ENCODE data around the gene SMIM12.
"Not testable (repeated sequence)": the region's sequence is repeated elsewhere in the genome, so short reads cannot be mapped to it uniquely, and the experiment has no call there.

Gene SMIM12

DNA sequence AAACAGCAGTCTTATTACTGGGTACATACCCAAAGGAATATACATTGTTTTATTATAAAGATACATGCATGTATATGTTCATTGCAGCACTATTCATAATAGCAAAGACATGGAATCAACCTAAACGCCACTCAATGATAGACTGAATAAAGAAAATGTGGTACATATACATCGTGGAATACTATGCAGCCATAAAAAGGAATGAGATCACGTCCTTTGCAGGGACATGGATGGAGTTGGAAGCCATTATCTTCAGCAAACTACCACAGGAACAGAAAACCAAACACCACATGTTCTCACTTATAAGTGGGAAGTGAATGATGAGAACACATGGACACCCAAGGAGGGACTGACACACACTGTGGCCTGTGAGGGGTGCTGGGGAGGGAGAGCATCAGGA lies 48.8 kb downstream of the SMIM12 start:
- H3K9ac ChIP-seq (ENCODE audit: low read depth in 1 of 2, low read length in 2 of 2); H3K27me3 ChIP-seq (ENCODE audit: control insufficient read depth in 1 of 2, insufficient read depth in 2 of 2, low read length in 2 of 2): not testable (repeated sequence)

DNA sequence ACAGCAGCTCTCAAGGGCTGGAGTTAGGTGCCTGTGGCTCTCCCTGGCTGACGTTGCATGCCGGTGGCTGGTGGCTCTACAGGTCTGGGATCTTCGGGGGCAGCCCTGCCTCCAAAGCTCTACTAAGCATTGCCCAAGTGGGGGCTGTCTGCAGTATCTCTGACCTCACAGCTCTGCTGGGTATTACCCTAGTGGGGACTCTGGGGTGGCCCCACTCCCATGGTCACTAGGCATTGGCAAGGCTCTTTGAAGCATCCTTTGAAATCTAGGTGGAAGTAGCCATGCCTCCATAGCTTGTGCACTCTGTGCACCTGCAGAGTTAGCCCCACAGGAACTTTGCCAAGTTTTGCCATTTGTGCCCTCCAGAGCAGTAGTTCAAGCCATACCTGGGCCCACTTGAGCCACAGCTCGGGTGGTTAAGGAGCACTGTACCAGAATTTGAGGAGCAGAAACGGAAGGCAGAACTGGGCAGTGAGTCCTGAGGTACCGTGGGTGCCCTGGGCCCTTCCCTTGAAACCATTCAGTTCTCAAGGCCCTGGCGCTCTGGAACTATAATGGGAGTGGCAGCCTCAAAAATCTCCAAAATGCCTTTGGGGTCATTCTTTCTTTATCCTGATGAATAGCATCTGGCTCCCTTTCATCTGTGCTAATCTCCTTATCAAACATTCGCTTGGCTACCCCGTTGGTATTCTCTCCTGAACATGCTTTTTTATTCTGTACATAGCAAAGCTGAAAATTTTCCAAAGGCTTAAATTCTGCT lies 51.3 kb downstream of the SMIM12 start:
- Histone ChIP-seq H3K4me1 (ENCODE audit: control insufficient read depth in 1 of 2, insufficient read depth in 2 of 2, low read length in 2 of 2) (no peaks in the 10 kb centered on the region), H3K27ac (ENCODE audit: low read depth, low read length) (no peak overlapping the region), H3K36me3 (ENCODE audit: control insufficient read depth in 1 of 2, insufficient read depth in 2 of 2, low read length in 2 of 2) (no peaks in the 10 kb centered on the region), H3K4me3 (ENCODE audit: low read depth in 1 of 2, low read length in 2 of 2) (no peak overlapping the region), H3K9me3 (ENCODE audit: control insufficient read depth in 1 of 2, low read length in 2 of 2) (no peaks in the 10 kb centered on the region), H3K27me3 (ENCODE audit: control insufficient read depth in 1 of 2, insufficient read depth in 2 of 2, low read length in 2 of 2) (no peaks in the 10 kb centered on the region), H3K9ac (ENCODE audit: low read depth in 1 of 2, low read length in 2 of 2) (no peak overlapping the region)

More for the DNA sequence above, 48.8 kb downstream of the SMIM12 start:
- H3K4me3 ChIP-seq (ENCODE audit: low read depth in 1 of 2, low read length in 2 of 2); H3K4me1 ChIP-seq (ENCODE audit: control insufficient read depth in 1 of 2, insufficient read depth in 2 of 2, low read length in 2 of 2); H3K9me3 ChIP-seq (ENCODE audit: control insufficient read depth in 1 of 2, low read length in 2 of 2); H3K27ac ChIP-seq (ENCODE audit: low read depth, low read length); H3K36me3 ChIP-seq (ENCODE audit: control insufficient read depth in 1 of 2, insufficient read depth in 2 of 2, low read length in 2 of 2): not testable (repeated sequence)

DNA sequence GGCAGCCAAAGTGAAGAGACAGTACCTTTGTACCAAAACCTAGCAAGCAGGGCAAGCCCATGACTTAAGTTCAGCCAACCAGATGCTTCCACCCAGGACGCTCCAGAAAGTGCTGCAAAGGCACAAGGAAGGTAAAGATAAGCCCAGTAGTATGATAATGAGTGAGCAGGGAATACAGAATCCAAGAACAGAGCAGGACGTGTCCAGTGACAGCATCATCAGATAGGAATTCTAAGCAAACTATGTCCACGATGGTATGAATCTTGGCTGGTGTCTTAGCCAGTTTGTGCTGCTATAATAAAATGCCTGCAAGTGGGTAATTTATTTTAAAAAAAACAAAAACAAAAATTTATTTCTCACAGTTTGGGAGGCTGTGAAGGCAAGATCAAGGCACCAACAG lies 53.2 kb downstream of the SMIM12 start:
- H3K27me3 ChIP-seq (ENCODE audit: control insufficient read depth in 1 of 2, insufficient read depth in 2 of 2, low read length in 2 of 2): no peaks in the 10 kb centered on the region

DNA sequence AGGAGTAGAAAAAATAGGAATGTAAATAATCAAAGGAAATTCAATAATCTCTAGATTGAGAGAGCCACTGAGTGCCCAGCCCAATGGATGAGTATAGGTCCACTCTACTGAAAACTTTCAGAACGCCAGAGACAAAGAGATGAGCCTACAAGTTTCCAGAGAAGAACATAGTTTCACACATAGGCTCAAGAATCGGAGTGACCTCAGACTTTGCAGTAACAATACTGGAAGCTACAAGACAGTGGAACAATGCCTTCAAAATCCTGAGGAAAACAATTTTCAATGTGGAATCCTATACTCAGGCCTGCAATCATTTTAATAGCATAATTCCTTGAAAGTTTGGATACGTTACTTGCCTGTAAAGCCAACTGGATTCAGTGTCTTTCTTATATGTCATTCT lies 55.8 kb downstream of the SMIM12 start:
- Histone ChIP-seq H3K27me3 (ENCODE audit: control insufficient read depth in 1 of 2, insufficient read depth in 2 of 2, low read length in 2 of 2) (no peaks in the 10 kb centered on the region), H3K9ac (ENCODE audit: low read depth in 1 of 2, low read length in 2 of 2) (no peak overlapping the region), H3K4me1 (ENCODE audit: control insufficient read depth in 1 of 2, insufficient read depth in 2 of 2, low read length in 2 of 2) (no peaks in the 10 kb centered on the region), H3K36me3 (ENCODE audit: control insufficient read depth in 1 of 2, insufficient read depth in 2 of 2, low read length in 2 of 2) (no peaks in the 10 kb centered on the region), H3K9me3 (ENCODE audit: control insufficient read depth in 1 of 2, low read length in 2 of 2) (no peaks in the 10 kb centered on the region), H3K4me3 (ENCODE audit: low read depth in 1 of 2, low read length in 2 of 2) (no peak overlapping the region), H3K27ac (ENCODE audit: low read depth, low read length) (no peak overlapping the region)

More for the DNA sequence above, 53.2 kb downstream of the SMIM12 start:
- Histone ChIP-seq H3K9me3 (ENCODE audit: control insufficient read depth in 1 of 2, low read length in 2 of 2) (no peaks in the 10 kb centered on the region), H3K9ac (ENCODE audit: low read depth in 1 of 2, low read length in 2 of 2) (no peak overlapping the region), H3K4me1 (ENCODE audit: control insufficient read depth in 1 of 2, insufficient read depth in 2 of 2, low read length in 2 of 2) (no peaks in the 10 kb centered on the region), H3K4me3 (ENCODE audit: low read depth in 1 of 2, low read length in 2 of 2) (no peak overlapping the region), H3K36me3 (ENCODE audit: control insufficient read depth in 1 of 2, insufficient read depth in 2 of 2, low read length in 2 of 2) (no peaks in the 10 kb centered on the region), H3K27ac (ENCODE audit: low read depth, low read length) (no peak overlapping the region)
